ENCODE results near the gene HOXD11.

Gene HOXD11

DNA sequence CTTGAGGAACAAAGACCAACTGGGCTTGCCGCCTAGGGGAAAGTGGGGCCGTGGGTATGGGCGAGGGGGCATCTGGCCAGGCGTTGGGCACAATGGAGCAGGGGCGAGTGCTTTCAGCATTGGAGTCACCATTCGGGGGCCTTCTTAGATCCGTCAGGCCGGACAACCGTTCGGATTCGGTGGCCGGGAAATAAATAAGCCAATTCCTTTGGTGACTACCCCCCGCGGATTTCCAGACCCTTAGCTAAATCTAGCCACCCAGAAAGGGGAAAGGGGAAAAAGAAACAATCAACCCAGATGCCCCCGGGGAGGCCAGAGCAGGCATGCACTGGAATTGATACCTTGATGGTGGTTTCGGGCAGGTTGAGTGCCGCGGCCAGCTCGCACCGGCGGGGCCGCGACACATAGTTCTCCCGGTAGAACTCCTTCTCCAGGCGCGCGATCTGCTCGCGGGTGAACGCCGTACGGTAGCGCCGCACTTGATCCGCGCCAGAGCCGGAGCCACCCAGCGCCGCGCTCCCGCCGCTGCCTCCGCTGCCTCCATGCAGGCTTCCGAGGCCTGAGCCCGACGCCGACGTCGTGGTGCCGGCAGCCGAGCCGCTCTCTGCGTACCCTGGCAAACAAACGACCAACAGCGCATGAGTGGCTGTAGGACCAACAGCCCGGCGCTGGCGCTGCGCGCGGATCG lies 25.1 kb upstream of the HOXD11 start:
- DNase-seq = no peak

DNA sequence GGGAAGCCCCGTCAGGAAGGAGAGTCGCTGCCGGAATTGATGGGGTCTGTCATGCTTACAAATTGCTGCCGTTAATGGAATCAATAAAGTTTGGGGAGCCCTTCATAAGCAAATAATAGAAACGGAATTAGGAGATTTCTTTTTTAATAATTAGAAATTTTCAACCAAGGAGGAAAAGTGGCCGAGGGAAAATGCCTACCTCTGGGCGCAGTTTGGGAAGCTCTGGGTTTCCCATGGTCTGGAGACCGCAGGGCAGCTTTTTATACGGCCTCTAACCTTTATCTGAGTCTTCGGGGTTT lies 24.6 kb upstream of the HOXD11 start:
- no peak for DNase-seq

- no peak for DNase-seq
These were observed 24.0 kb upstream of the HOXD11 start for GRCh38 chr2:176082824-176083751.

- no peak for DNase-seq
These were observed 23.3 kb upstream of the HOXD11 start, which contains the start of gene EVX2 for GRCh38 chr2:176083796-176084261. Gene EVX2 (minus strand): TSS chr2:176083962. CDS start chr2:176083776, 186 bp downstream.

GRCh38 chr2:176084611-176085119 lies 22.4 kb upstream of the HOXD11 start:
- DNase-seq = no peak

GRCh38 chr2:176085120-176085788 lies 21.8 kb upstream of the HOXD11 start:
- no peak for DNase-seq

DNA sequence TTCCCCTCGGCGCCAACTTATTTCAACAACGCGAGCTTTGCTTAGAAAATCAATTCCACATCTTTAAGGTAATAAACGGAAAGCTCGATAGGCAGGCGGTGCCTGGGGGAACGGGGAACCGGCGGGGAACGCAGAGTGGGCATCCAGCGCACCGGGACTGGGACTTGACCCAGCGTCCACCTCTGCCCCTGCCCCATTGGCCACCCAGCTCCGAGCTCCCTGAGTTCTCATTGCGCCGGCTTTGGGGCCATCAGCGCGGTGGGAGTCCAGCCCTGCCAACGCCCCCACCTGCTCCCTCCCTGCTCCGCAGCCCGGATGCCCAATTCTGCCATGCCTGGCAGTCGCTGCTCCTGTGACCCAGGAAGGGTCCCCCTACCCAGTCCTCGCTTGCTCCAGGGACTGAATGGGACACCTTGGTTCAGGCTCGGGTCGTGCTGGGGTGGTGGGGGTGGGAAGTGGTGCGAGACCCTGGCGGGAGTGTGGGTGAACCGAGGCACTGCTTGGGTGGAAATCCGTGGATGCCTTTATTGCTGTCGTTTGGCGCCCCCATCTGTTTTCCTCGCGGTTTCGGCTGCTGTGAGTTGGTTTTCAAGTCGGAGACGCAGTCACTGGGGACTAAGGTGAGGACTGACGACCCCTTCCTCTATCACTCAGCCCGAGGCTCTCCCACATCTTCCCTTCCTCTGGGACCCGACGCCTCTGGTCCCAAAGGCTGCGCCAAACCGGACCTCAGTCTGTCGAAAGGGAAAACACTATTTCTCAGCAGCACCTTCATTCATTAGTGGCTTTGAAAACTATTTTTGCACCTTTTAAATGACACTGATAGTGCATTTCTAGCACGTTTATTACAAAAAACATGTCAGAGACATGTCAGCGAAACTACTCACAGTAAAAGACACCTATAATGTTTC lies 21.0 kb upstream of the HOXD11 start:
- no peak for DNase-seq

DNA sequence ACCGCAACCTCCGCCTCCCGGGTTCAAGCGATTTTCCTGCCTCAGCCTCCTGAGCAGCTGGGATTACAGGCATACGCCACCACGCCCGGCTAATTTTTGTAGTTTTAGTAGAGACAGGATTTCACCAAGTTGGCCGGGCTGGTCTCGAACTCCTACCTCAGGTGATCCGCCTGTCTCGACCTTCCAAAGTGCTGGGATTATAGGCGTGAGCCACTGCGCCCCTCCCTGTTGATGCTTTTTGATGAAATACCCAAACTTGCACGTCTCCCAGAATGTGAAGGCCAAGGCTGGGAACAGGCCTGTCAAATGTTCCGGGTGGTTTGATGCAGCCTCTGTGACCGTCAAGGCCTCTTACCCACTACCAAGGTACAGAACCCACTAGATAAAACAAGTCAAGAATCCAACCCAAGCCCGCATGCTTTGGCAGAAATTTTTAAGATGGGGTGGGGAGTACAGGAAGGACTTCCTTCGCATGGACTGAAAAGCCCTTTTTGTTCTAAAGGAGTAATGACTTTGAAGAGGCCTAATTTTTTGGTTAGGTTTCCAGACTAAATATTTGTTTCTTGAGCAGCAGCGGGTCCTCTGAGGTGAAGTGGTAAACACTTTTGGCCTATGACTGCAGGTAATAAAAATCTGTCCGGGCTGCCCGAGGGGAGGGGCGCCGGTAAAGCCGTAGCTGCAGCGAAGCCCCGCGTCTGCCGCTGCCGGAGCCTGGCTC lies 19.6 kb upstream of the HOXD11 start:
- DNase-seq = no peak

- peak; percentile 44 for DNase-seq
These were observed 18.8 kb upstream of the HOXD11 start for GRCh38 chr2:176088048-176088936.

- no peak for DNase-seq
These were observed 17.9 kb upstream of the HOXD11 start for GRCh38 chr2:176088937-176089842.

- no peak for DNase-seq
These were observed 17.2 kb upstream of the HOXD11 start for GRCh38 chr2:176089843-176090395.

- no peak for DNase-seq
These were observed 16.2 kb upstream of the HOXD11 start for GRCh38 chr2:176090862-176091261.

DNA sequence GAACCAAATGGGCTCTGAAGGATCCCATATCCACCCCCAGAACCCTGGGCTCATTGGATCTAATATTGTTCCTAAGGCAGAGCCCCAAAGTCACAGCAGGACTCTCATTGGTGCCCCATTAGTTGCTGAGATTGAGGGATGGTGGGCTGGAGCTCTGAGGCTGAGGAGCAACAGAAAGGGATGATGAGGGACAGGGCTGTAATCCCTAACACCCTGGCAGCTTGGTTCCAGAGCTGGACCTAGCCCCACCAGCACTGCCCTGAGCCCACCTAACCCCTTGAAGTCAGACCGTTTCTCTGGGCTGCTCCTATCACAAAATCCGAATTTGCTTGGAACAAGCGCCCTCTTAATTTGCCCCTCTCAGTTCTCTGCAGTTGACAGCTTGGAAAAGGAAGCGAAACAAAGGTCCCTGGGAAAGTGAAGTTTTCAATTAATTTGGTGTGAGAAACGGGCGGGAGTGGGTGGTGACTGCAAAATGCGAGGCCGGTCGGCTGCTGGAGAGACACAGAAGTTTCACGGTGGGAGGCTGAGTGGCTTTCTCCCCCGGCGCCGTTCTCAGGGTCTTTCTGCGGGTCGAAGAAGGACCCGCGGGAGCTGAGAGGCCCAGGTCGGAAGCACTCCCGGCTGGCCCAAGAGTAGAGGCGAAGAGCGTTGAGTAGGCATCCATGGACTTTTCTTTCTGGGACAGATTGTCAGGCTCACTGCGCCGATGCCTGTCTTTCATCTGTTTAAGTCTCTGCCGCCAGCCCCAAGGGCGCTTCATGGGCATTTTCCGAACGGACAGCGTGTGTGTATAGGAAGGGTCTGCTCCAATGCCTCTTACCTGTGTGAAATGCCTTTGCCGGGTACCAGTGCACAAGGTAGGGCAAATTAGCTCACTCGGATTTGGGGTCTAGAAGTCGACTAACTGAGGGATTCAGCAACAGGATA lies 15.5 kb upstream of the HOXD11 start:
- DNase-seq = no peak

DNA sequence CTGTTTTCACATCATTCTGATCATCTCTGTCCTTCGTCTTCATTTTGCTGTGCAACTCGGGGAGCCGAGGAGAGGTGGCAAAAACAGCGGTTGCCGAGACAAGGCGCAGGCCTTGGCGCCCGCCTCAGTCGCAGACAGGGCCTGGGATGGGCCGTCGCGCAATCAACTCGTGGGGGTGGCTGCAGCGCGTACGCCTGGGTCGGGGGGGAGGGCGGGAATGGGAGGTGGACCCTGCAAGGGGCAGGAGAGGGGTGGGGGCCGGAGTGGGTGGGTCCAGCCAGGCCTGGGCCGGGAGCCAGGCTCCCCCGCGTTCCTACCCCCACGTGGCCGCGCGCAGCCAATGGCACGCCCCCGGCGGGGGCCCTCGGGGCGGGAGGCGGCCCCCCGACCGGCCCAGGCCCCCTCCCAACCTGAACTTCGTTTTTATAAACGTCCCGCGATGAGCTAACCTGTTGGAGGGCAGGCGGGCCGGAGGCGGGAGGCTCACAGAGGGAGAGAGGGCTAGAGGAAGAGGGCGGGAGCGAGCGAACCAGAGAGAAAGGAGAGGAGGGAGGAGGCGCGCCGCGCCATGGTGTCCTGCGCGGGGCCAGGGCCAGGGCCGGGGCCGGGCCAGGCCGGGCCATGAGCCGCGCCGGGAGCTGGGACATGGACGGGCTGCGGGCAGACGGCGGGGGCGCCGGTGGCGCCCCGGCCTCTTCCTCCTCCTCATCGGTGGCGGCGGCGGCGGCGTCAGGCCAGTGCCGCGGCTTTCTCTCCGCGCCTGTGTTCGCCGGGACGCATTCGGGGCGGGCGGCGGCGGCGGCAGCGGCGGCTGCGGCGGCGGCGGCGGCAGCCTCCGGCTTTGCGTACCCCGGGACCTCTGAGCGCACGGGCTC lies 14.6 kb upstream of the HOXD11 start, which contains the start of gene HOXD13:
TSS of gene HOXD13 (plus strand) at position 452 of the 875 bp plus-strand sequence. CDS start at position 622, 170 bp downstream.
- no peak for DNase-seq

GRCh38 chr2:176093145-176093897 lies 13.8 kb upstream of the HOXD11 start:
- no peak for DNase-seq

DNA sequence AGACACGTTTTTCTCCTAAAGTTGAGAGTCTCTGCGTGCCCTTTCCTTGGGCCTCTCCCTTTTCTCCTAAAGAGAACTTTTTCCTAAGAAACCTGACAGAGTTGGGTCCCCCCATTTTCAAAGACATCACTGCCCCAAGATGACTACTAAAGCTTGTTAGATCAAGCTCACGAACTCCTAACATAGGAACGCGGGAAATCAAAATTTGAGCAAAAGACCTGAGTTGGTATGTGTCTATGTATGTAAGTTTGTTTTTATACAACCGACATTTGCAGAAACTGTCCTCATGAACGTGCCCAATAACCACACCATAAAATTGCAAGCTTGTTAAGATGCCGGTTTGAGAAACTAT lies 13.2 kb upstream of the HOXD11 start:
- DNase-seq = no peak

Data from fibroblast of skin of right quadriceps (primary cell).